Calu3 (cell line): ENCODE results near the gene NATD1. TPM values are rescaled to one million over a fixed set of nuclear protein-coding genes. Genes with fewer than 3 reads are reported as not detected.

ENCODE experiments used
- BruUV-seq: library from RNA; stranded (reverse); fragments of 400-500 nt; replicated peaks from 2 replicates; lab custom pipeline; 2021; lab: Mats Ljungman, UMichigan
- CTCF ChIA-PET: fragments of 300-600 bp; sonication (Branson Sonifier 250); formaldehyde crosslinking; loops from one replicate; lab custom pipeline; 2022; ENCODE audit warnings: antibody characterized with exemption; lab: Charles Lee
- DNase-seq: peaks from one replicate; pipeline ENCODE4 v3.0.0; 2022
- H3K27ac Mint-ChIP-seq: one replicate; pipeline ENCODE4 v1.8.0; 2022; ENCODE audit warnings: mixed read lengths; ENCODE audit not compliant: unreplicated experiment
- H3K27me3 Mint-ChIP-seq: one replicate; pipeline ENCODE4 v1.8.0; 2022; ENCODE audit warnings: mixed read lengths; ENCODE audit not compliant: unreplicated experiment
- H3K36me3 Mint-ChIP-seq: one replicate; pipeline ENCODE4 v1.8.0; 2022; ENCODE audit warnings: mild to moderate bottlenecking, moderate library complexity, mixed read lengths; ENCODE audit not compliant: insufficient read depth, unreplicated experiment
- H3K4me1 Mint-ChIP-seq: one replicate; pipeline ENCODE4 v1.8.0; 2022; ENCODE audit warnings: mild to moderate bottlenecking, low read depth, mixed read lengths; ENCODE audit not compliant: unreplicated experiment
- H3K4me3 Mint-ChIP-seq: one replicate; pipeline ENCODE4 v1.8.0; 2022; ENCODE audit warnings: mild to moderate bottlenecking, low read depth, moderate library complexity, mixed read lengths; ENCODE audit not compliant: unreplicated experiment
- H3K9me3 Mint-ChIP-seq: one replicate; pipeline ENCODE4 v1.8.0; 2022; ENCODE audit warnings: low read depth, mixed read lengths; ENCODE audit not compliant: unreplicated experiment
- CTCF ChIP-seq: fragments of 200-600 bp; IDR thresholded peaks from one replicate; pipeline ENCODE4 v1.8.0; 2022; ENCODE audit warnings: antibody characterized with exemption; ENCODE audit not compliant: unreplicated experiment
- intact Hi-C: fragments of 100-400 bp; cut with micrococcal nuclease; formaldehyde crosslinking; loops from one replicate; pipeline ENCODE4 v1.10.0; 2022; ENCODE audit not compliant: unreplicated experiment
- total RNA-seq: library from RNA; stranded (reverse); gene quantifications from 2 replicates; pipeline ENCODE4 v1.2.3, GENCODE V29; 2022

Gene NATD1
- total RNA-seq, 1 experiment from 2014 or later, result 1.5 TPM

DNA sequence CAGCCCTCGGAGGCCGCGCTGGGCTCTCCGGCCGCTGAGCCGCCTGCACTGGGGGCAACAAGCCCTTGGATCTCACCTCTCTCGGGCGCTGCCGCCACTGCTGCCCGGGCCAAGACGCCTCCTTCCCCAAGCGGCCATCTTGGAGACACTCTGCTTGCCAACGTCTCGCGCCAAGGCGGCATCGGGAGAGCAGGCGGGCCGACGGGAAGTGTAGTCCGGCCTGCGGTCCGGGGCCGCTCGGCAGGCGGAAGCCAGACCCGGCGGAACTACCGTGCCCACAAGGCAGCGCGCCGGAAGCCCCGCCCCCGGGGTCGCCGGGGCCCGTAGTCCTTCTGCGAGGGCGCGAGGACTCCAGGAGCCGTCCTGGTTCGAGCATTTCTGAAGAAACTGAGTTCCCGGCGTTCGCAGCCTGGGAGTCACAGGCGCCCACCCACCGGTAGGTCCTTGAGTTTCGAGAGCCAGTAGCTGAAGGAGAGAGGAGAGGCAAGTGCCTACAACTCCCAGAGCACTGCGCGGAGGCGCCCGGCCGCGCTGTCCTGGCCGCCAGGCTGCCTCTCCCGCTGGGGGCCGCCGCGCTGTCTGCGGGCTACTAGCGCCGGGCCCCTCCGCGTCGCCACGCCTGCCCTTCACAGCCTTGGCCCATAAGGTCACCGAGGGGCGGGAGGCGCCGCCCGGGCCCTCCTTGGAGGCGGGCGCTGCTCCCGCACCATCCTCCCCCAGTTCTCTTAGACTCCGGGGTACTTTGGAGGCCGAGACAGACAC is 39.0 kb downstream of the NATD1 start, which contains the start of gene TMEM11:
TSS of gene TMEM11 (minus strand) at position 147 of the 762 bp plus-strand sequence. CDS start at position 138, 9 bp downstream.
- Mint-ChIP-seq H3K27ac (peak within 1 kb of the TSS; percentile 77), H3K4me3 (peak within 1 kb of the TSS; percentile 83), H3K9me3 (no peaks in the 10 kb centered on the region), H3K4me1 (peaks cover 20% of the 10 kb centered on the region), H3K36me3 (peaks cover 29% of the 10 kb centered on the region), H3K27me3 (no peaks in the 10 kb centered on the region)
- CTCF ChIA-PET, result interaction anchor here (0.6 kb wide), 2 partner anchors 44 to 221 kb away, joined by 3 to 4 read pairs; no protein-coding TSS in a partner anchor
- no TSS peak for BruUV-seq
- intact Hi-C loops, result loop anchor here (10.0 kb wide), 2 partner anchors 89 to 169 kb away; partner anchors contain the start of genes DHRS7B and USP22
- no peak for TF ChIP-seq CTCF
- DNase-seq, result peak; percentile 92

GRCh38 chr17:21213638-21214014 is 39.6 kb downstream of the NATD1 start:
- no TSS peak for BruUV-seq
- TF ChIP-seq CTCF, result no peak
- Mint-ChIP-seq H3K27me3 (no peaks in the 10 kb centered on the region), H3K27ac (peak overlapping the region; percentile 77), H3K4me1 (peaks cover 20% of the 10 kb centered on the region), H3K4me3 (peak overlapping the region; percentile 83), H3K9me3 (no peaks in the 10 kb centered on the region), H3K36me3 (peaks cover 29% of the 10 kb centered on the region)
- intact Hi-C loops, result loop anchor here (10.0 kb wide), 2 partner anchors 89 to 169 kb away; partner anchors contain the start of genes DHRS7B and USP22
- peak; percentile 8 for DNase-seq
- CTCF ChIA-PET, result interaction anchor here (0.6 kb wide), 1 partner anchor 221 kb away, joined by 3 read pairs; no protein-coding TSS in a partner anchor

- TF ChIP-seq CTCF, result no peak
- CTCF ChIA-PET, result interaction anchor here (0.6 kb wide), 1 partner anchor 220 kb away, joined by 3 read pairs; no protein-coding TSS in a partner anchor
- no peak for DNase-seq
- Mint-ChIP-seq H3K9me3 (no peaks in the 10 kb centered on the region), H3K4me1 (peaks cover 20% of the 10 kb centered on the region), H3K36me3 (peaks cover 29% of the 10 kb centered on the region), H3K4me3 (peak overlapping the region; percentile 83), H3K27me3 (no peaks in the 10 kb centered on the region), H3K27ac (peak overlapping the region; percentile 77)
- intact Hi-C loops, result loop anchor here (10.0 kb wide), 2 partner anchors 88 to 168 kb away; partner anchors contain the start of genes DHRS7B and USP22
- BruUV-seq, result TSS peak; percentile 56
Measured at GRCh38 chr17:21212826-21213637, 40.2 kb downstream of the NATD1 start.

DNA sequence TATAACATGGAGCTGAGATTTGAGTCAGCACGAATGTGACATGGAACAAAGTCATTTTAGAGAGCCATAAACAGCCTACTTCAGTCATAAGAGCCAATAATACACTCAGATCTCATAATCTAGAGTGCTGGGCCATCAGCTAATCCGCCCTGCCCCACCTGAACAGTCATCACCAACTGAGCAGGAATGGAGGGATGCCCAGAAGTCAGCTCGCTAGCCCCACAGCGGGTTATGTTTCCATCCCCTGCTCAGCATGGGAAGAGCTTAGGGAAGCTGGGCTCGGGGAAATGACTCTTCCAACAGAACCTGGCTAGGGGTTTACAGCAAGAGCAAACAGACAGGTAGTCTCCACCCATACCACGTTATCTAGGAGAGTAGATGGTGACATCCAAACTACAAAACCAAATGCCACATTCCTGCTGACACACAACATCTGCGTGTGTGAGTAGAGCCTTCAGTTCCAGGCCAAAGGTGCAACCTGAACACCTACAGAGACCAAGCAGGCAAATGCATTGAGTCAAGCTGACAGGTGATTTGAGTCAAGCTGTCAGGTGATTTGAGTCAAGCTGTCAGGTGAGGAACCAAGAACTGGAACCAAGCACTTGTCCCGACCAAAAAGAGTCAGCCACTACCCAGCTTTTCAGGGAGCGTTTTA is 41.3 kb downstream of the NATD1 start:
- Mint-ChIP-seq H3K27ac (no peak overlapping the region), H3K36me3 (peaks cover 29% of the 10 kb centered on the region), H3K27me3 (no peaks in the 10 kb centered on the region), H3K4me3 (peak overlapping the region; percentile 83), H3K9me3 (no peaks in the 10 kb centered on the region), H3K4me1 (peaks cover 13% of the 10 kb centered on the region)
- intact Hi-C loops, result loop anchor here (10.0 kb wide), 2 partner anchors 87 to 167 kb away; partner anchors contain the start of genes DHRS7B and USP22
- no TSS peak for BruUV-seq
- no peak for DNase-seq
- CTCF ChIA-PET, result no interaction called here
- TF ChIP-seq CTCF, result no peak
